Stimulated activated naive CD8-positive, alpha-beta T cell treated with anti-CD3 and anti-CD28 coated beads, Interleukin-15, amount 100 ng/mL, for 72 hours (primary cell): Measurements from ENCODE around the gene CXXC4.

Experiments
- ATAC-seq: fragments of 150-1000 bp; cut with Tn5 transposase; 2 replicates; pipeline ENCODE4 v1.10.0; 2021; ENCODE audit warnings: mild to moderate bottlenecking, moderate library complexity
- DNase-seq, 2 donors: peaks; one replicate each; pipeline ENCODE4 v3.0.0; 2021 to 2022
- H3K27ac Mint-ChIP-seq, 2 donors: one replicate each; pipeline ENCODE4 v1.8.0; 2022; ENCODE audit warnings: mild to moderate bottlenecking in 2 of 2, mixed read lengths in 2 of 2, moderate library complexity in 2 of 2
- H3K27me3 Mint-ChIP-seq: one replicate; pipeline ENCODE4 v1.8.0; 2022; ENCODE audit warnings: mixed read lengths
- H3K4me1 Mint-ChIP-seq: one replicate; pipeline ENCODE4 v1.8.0; 2022; ENCODE audit warnings: mild to moderate bottlenecking, mixed read lengths
- H3K4me3 Mint-ChIP-seq, 2 donors: one replicate each; pipeline ENCODE4 v1.8.0; 2022; ENCODE audit warnings: mild to moderate bottlenecking in 2 of 2, mixed read lengths in 2 of 2, moderate library complexity in 1 of 2
- H3K9me3 Mint-ChIP-seq, 2 donors: one replicate each; pipeline ENCODE4 v1.8.0; 2022; ENCODE audit warnings: mixed read lengths in 2 of 2

Gene CXXC4

DNA sequence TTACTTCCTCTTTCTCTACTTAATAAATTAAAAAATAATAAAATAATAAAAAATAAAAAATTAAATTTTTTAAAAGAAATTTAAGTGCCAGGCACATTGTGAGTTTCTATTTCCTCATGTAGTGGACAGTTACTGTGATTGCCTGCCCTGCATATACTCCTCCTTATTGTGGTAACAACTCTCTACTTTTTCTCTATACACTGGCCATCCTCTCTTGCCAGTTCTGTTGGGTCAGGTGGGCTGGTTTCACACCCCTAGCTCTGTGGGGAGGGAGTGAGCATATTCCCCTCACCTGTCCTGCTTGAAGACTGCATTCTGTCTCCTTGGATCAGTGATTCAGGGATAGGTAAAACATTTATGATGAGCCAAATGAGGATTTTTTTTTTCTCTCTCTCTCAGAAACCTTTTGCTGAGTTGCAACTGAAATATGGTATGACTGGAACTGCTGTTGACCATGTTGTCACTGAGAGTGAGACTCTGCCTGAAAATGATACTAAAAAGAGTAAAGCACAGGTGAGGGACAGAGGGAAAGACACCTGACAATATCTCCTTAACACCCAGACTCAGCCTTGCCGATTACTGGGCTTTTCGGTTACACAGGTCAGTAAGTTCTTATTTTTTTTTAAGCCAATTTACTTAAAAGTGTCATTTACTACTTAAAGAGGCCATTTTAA, 37.2 kb downstream of the CXXC4 start:
- H3K27ac Mint-ChIP-seq, result no peak overlapping the region
- DNase-seq (no peak), ATAC-seq (no peak)
- H3K27me3 Mint-ChIP-seq, result no peaks in the 10 kb centered on the region
- H3K4me3 Mint-ChIP-seq, result no peak overlapping the region
- peaks cover 0 to 6% of the 10 kb centered on the region in 2 donors for H3K9me3 Mint-ChIP-seq
- H3K4me1 Mint-ChIP-seq, result no peaks in the 10 kb centered on the region

DNA sequence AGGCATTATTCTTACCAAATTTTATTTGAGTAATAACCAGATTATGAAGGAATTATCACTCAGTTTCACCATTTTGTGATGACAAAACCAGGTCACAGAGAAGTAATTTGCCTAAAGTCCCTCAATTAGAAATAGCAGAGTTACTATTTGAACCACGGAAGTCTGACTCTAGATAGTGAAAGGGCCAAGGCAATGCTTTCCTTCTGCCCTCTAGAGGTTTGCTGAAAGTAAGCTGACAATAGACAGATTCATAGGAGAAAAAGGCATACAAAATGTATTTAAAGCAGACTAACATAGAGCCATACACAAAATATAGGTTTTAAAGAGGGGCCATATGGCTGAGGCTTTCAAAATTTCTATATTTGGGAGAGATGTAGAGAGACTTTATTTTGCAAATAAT, 43.1 kb downstream of the CXXC4 start:
- Mint-ChIP-seq H3K4me1 (no peaks in the 10 kb centered on the region), H3K27me3 (no peaks in the 10 kb centered on the region), H3K27ac (no peak overlapping the region), H3K4me3 (no peak overlapping the region), H3K9me3 (no peaks in the 10 kb centered on the region)
- DNase-seq (no peak), ATAC-seq (no peak)

DNA sequence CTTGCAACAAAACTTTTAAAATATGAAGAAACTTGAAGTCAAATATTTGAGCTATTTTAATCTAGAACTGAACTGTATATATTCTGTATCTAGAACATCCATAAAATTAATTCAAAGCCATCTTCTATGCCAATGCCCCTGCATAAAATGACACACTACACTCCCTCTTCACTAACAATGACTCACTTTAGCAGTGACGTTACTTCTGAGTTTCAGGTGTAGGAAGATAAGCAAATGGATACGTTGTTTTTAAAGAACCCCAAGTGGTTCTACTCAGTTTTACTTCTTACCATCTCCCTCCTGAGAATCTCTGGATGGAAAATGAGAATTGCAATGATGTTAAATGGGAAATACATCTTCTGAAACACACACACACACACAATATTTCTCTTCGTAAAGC, 45.2 kb downstream of the CXXC4 start:
- DNase-seq, result no peak
- no peaks in the 10 kb centered on the region for H3K9me3 Mint-ChIP-seq
- H3K4me3 Mint-ChIP-seq, result no peak overlapping the region
- H3K27me3 Mint-ChIP-seq, result no peaks in the 10 kb centered on the region
- no peak overlapping the region for H3K27ac Mint-ChIP-seq
- no peak for ATAC-seq
- no peaks in the 10 kb centered on the region for H3K4me1 Mint-ChIP-seq

DNA sequence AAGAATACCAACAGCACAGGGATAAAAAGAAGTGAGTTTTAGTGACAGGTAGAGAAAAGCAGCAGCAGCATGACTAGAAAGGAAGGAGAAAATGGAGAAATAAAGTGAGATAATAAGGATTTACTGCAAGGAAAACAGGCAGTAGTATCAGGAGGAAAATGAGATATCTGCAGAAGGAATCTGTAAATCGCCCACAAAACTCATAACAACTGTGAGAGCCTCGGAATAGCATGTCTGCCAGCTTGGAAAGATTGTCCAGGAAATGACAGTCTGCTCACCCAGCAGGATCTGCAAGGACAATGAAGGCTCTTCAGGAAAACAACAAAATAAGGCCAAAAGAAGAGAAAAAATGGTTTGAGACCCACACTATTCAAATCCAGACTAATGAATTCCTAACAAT, 47.4 kb downstream of the CXXC4 start:
- Mint-ChIP-seq H3K4me3 (no peak overlapping the region), H3K4me1 (no peaks in the 10 kb centered on the region), H3K27ac (no peak overlapping the region), H3K27me3 (no peaks in the 10 kb centered on the region), H3K9me3 (no peaks in the 10 kb centered on the region)
- no peak for DNase-seq
- no peak for ATAC-seq

DNA sequence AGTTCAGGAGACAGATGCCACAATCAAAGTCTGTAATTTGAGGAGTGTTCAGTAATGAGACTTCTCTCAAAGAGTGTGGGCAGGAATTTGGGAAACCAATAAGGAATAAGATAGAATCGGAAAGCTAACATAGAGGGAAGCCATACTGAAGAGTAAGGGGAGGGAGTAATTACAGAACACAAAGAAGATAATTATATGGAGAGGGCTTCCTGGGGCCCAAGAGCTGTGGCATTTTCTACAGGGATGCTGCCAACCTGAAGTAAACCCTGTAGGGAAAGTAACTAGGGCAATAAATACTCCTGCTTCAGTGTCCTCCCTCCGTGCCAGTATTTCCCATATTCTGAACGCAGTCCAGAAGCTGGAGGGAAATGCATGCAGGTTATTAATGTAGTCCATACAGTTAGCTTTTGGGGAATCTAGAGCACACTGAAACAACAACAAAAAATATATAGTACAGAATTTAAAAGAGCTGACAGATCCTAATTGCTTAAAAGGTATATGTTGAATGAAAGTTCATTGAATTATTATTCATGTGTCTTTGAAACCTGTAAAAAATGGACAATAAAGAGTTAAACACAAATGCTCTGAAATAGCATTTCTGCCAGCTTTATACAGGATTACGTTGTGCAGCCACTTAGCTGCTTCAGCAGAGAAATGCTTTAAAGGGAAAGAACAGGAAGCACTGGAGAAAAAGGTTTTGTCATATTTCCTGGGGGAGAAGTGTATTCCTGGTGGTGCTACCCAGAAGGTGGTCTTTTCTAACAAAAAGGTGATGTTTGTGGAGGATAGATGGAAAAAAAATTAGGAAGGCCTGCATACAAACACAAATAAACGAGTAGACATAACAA, 48.0 kb downstream of the CXXC4 start:
- H3K4me1 Mint-ChIP-seq, result no peaks in the 10 kb centered on the region
- ATAC-seq (no peak), DNase-seq (no peak)
- H3K27me3 Mint-ChIP-seq, result no peaks in the 10 kb centered on the region
- H3K9me3 Mint-ChIP-seq, result no peaks in the 10 kb centered on the region
- H3K27ac Mint-ChIP-seq, result no peak overlapping the region
- H3K4me3 Mint-ChIP-seq, result no peak overlapping the region

DNA sequence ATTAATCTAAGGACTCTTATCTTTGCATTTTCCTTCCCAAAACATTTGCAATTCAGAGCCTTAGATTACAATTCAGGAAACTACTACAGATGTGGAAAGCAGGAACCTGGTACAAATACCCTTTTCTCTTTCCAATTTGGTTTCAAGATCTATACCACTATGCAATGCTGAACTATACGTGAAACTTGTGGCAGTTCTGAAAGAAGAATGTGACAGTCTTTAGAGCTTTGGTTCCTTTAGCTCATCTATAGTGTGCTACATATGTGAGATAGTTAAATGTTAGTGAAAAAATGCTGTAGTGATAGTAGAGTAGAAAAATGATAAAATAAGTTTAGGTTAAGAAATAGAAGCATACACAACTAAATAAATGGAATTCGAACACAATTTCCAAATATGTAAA, 50.0 kb downstream of the CXXC4 start:
- Mint-ChIP-seq H3K4me1 (no peaks in the 10 kb centered on the region), H3K4me3 (no peak overlapping the region), H3K27ac (no peak overlapping the region), H3K9me3 (no peaks in the 10 kb centered on the region), H3K27me3 (no peaks in the 10 kb centered on the region)
- no peak for DNase-seq
- ATAC-seq, result no peak

GRCh38 chr4:104436542-104436941, 58.2 kb downstream of the CXXC4 start:
- Mint-ChIP-seq H3K27me3 (no peaks in the 10 kb centered on the region), H3K4me3 (no peak overlapping the region), H3K9me3 (no peaks in the 10 kb centered on the region), H3K4me1 (no peaks in the 10 kb centered on the region), H3K27ac (no peak overlapping the region)
- DNase-seq (no peak), ATAC-seq (no peak)

DNA sequence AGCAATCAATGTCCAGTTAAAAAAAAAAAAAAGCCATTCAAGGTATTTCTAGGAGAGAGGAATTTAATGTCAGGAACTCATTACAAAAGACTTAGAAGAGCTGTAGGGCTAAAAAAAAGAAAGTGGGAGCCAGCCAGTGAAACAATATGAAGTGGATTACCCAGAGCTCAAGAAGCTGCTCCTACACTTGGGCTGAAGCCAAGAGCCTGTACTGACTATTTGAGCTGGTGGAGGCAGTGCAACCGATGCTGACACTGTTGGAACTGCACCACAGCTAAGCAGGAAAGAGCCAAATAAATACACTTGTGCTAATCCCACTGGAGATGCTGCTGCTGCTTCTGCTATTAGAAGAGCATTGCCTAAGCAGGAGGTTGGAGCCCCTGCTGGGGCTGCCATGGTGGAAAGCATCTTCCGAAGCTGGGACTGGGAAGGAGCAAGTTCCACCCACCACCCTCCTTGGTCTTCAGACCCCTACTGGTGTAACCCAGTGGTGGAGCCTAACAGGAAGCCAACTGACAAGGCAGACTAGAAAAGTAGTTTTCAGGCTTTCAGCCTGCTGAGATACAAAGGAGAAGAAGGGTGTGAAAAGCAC, 65.4 kb downstream of the CXXC4 start:
- H3K27me3 Mint-ChIP-seq, result no peaks in the 10 kb centered on the region
- ATAC-seq, result no peak
- H3K4me1 Mint-ChIP-seq, result no peaks in the 10 kb centered on the region
- no peak for DNase-seq
- H3K4me3 Mint-ChIP-seq, result no peak overlapping the region
- peaks cover 4 to 8% of the 10 kb centered on the region in 2 donors for H3K9me3 Mint-ChIP-seq
- peak overlapping the region in 1 of 2 donors; percentile 77 for H3K27ac Mint-ChIP-seq

DNA sequence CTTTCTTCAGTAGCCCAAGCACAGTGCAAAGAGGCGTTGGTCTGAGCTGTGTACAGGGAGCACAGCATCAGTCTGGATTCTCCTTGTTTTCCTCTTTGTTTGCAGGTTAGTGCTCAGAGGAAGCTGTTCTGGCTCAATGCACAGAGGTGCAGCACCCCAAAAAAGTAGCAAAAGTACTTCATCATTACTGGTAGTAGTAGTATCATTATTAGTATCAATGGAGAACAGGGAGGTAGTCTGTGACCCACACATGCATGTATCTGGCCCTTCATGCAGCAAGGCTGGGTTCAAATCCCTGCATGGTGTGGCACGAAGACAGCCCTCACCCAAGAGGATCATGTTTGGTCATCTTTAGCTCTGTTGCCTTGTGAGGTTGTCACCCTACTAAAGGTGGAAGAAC, 68.7 kb downstream of the CXXC4 start:
- no peak overlapping the region for H3K4me3 Mint-ChIP-seq
- no peaks in the 10 kb centered on the region for H3K4me1 Mint-ChIP-seq

GRCh38 chr4:104424989-104425388, 69.7 kb downstream of the CXXC4 start:
- Mint-ChIP-seq H3K27ac (no peak overlapping the region), H3K4me3 (no peak overlapping the region), H3K9me3 (peaks cover 4 to 8% of the 10 kb centered on the region in 2 donors), H3K27me3 (no peaks in the 10 kb centered on the region), H3K4me1 (no peaks in the 10 kb centered on the region)
- DNase-seq (no peak), ATAC-seq (no peak)

More for the DNA sequence above, 68.7 kb downstream of the CXXC4 start:
- H3K27me3 Mint-ChIP-seq, result no peaks in the 10 kb centered on the region
- DNase-seq (no peak), ATAC-seq (no peak)
- H3K27ac Mint-ChIP-seq, result no peak overlapping the region
- peaks cover 4 to 8% of the 10 kb centered on the region in 2 donors for H3K9me3 Mint-ChIP-seq

GRCh38 chr4:104424475-104424941, 70.2 kb downstream of the CXXC4 start:
- peaks cover 4 to 8% of the 10 kb centered on the region in 2 donors for H3K9me3 Mint-ChIP-seq
- H3K27ac Mint-ChIP-seq, result no peak overlapping the region
- no peak overlapping the region for H3K4me3 Mint-ChIP-seq
- H3K4me1 Mint-ChIP-seq, result no peaks in the 10 kb centered on the region
- H3K27me3 Mint-ChIP-seq, result no peaks in the 10 kb centered on the region
- no peak for ATAC-seq
- no peak for DNase-seq

GRCh38 chr4:104421566-104421965, 73.1 kb downstream of the CXXC4 start:
- no peak overlapping the region for H3K4me3 Mint-ChIP-seq
- no peaks in the 10 kb centered on the region for H3K9me3 Mint-ChIP-seq
- no peaks in the 10 kb centered on the region for H3K4me1 Mint-ChIP-seq
- no peak overlapping the region for H3K27ac Mint-ChIP-seq
- DNase-seq (no peak), ATAC-seq (no peak)
- no peaks in the 10 kb centered on the region for H3K27me3 Mint-ChIP-seq

DNA sequence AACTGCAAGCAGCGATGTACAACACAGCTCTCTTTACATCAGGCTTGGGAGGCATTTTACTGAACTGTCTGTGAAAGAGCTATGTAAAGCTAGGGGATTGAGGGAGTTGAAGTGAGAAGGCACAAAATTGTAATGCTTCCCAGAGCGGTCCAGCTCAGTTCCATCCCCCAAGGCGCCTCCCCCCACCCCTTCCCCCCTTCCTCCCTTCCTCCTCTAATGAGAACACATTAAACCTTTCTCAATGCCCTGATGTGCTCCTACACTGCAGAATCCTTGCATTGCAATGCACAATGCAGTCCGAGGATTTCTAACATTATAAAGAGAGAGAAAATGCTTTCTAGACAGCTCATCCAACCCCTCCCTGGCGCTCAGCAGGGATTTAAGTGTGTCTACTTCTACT, 73.9 kb downstream of the CXXC4 start:
- Mint-ChIP-seq H3K4me3 (no peak overlapping the region), H3K9me3 (no peaks in the 10 kb centered on the region), H3K27me3 (no peaks in the 10 kb centered on the region), H3K4me1 (no peaks in the 10 kb centered on the region), H3K27ac (no peak overlapping the region)
- DNase-seq, result no peak
- ATAC-seq, result no peak
